Trophoblast cell (in vitro differentiated cells and primary cell): ENCODE data around the gene PRIM2.
"Not testable (repeated sequence)": the region's sequence is repeated elsewhere in the genome, so short reads cannot be mapped to it uniquely, and the experiment has no call there.

Experiments
- DNase-seq, 2 donors: peaks; one replicate each; pipeline ENCODE4 v3.0.0-alpha.2; 2016
- H2AFZ ChIP-seq: 2 replicates; pipeline ENCODE4 v1.6.1; 2013; ENCODE audit warnings: low read length, moderate library complexity, mild to moderate bottlenecking; ENCODE audit not compliant: insufficient read depth, poor library complexity
- H2AK5ac ChIP-seq: 2 replicates; pipeline ENCODE4 v1.6.1; 2013; ENCODE audit warnings: mild to moderate bottlenecking, low read length
- H2BK120ac ChIP-seq: 2 replicates; pipeline ENCODE4 v1.6.1; 2013; ENCODE audit warnings: low read length, mild to moderate bottlenecking, moderate library complexity; ENCODE audit not compliant: insufficient read depth, poor library complexity
- H2BK12ac ChIP-seq: 2 replicates; pipeline ENCODE4 v1.6.1; 2013; ENCODE audit warnings: mild to moderate bottlenecking, low read length, moderate library complexity
- H2BK5ac ChIP-seq: 2 replicates; pipeline ENCODE4 v1.6.1; 2013; ENCODE audit warnings: low read length, low read depth, moderate library complexity, mild to moderate bottlenecking; ENCODE audit not compliant: poor library complexity
- H3K14ac ChIP-seq: 2 replicates; pipeline ENCODE4 v1.6.1; 2013; ENCODE audit warnings: mild to moderate bottlenecking, low read length
- H3K18ac ChIP-seq: 2 replicates; pipeline ENCODE4 v1.6.1; 2013; ENCODE audit warnings: mild to moderate bottlenecking, low read length
- H3K23ac ChIP-seq: 2 replicates; pipeline ENCODE4 v1.6.1; 2013; ENCODE audit warnings: low read length
- H3K27ac ChIP-seq: 2 replicates; pipeline ENCODE4 v1.5.1; 2013; ENCODE audit warnings: low read depth, mild to moderate bottlenecking, inconsistent platforms, low read length, moderate library complexity
- H3K27me3 ChIP-seq: 2 replicates; pipeline ENCODE4 v1.6.1; 2013; ENCODE audit warnings: inconsistent platforms, mild to moderate bottlenecking, low read length, moderate library complexity; ENCODE audit not compliant: insufficient read depth
- H3K36me3 ChIP-seq, 2 experiments: 1 replicate in 1 of 2; 2 replicates in 1 of 2; pipeline ENCODE4 v1.6.1; 2013; ENCODE audit warnings: low read length in 2 of 2, mild to moderate bottlenecking in 2 of 2, moderate library complexity in 1 of 2; ENCODE audit not compliant: insufficient read depth in 2 of 2, control insufficient read depth in 1 of 2
- H3K4ac ChIP-seq: 2 replicates; pipeline ENCODE4 v1.6.1; 2013; ENCODE audit warnings: low read depth, mild to moderate bottlenecking, low read length, moderate library complexity
- H3K4me1 ChIP-seq, 2 experiments: 1 replicate in 1 of 2; 2 replicates in 1 of 2; pipeline ENCODE4 v1.6.1; 2013; ENCODE audit warnings: low read length in 2 of 2, mild to moderate bottlenecking in 2 of 2, moderate library complexity in 1 of 2; ENCODE audit not compliant: insufficient read depth in 2 of 2, control insufficient read depth in 1 of 2
- H3K4me2 ChIP-seq: 2 replicates; pipeline ENCODE4 v1.6.1; 2013; ENCODE audit warnings: inconsistent platforms, mild to moderate bottlenecking, low read length, moderate library complexity
- H3K4me3 ChIP-seq: 2 replicates; pipeline ENCODE4 v1.5.1; 2013; ENCODE audit warnings: mild to moderate bottlenecking, low read depth, low read length, inconsistent platforms
- H3K79me1 ChIP-seq: one replicate; pipeline ENCODE4 v1.6.1; 2013; ENCODE audit warnings: low read length
- H3K79me2 ChIP-seq: 2 replicates; pipeline ENCODE4 v1.6.1; 2013; ENCODE audit warnings: low read length, mild to moderate bottlenecking; ENCODE audit not compliant: control insufficient read depth, insufficient read depth, poor library complexity
- H3K9ac ChIP-seq: 2 replicates; pipeline ENCODE4 v1.6.1; 2013; ENCODE audit warnings: mild to moderate bottlenecking, low read length
- H3K9me3 ChIP-seq: 2 replicates; pipeline ENCODE4 v1.6.1; 2013; ENCODE audit warnings: low read depth, mild to moderate bottlenecking, control low read depth, inconsistent platforms, low read length; ENCODE audit not compliant: insufficient read depth
- H4K12ac ChIP-seq: 2 replicates; pipeline ENCODE4 v1.6.1; 2013; ENCODE audit warnings: low read depth, mild to moderate bottlenecking, low read length, moderate library complexity
- H4K8ac ChIP-seq: 2 replicates; pipeline ENCODE4 v1.6.1; 2013; ENCODE audit warnings: low read depth, mild to moderate bottlenecking, low read length, moderate library complexity
- H4K91ac ChIP-seq: one replicate; pipeline ENCODE4 v1.6.1; 2013; ENCODE audit warnings: low read depth, mild to moderate bottlenecking, low read length, moderate library complexity
- WGBS: extraction: QIAGEN DNeasy Blood & Tissue Kit; methylation state at CpG from one replicate; pipeline ENCODE4 v1.1.7; 2013; ENCODE audit warnings: missing lambda C conversion rate; ENCODE audit not compliant: insufficient read length, insufficient coverage; ENCODE audit errors: extremely low coverage; 5-methylcytosine and 5-hydroxymethylcytosine counted together

The PRIM2 gene

GRCh38 chr6:57658526-57658925, 341.1 kb downstream of the PRIM2 start:
- H3K9ac ChIP-seq, H2BK5ac ChIP-seq, H3K14ac ChIP-seq, H3K79me1 ChIP-seq, H2AFZ ChIP-seq, H3K23ac ChIP-seq, H3K36me3 ChIP-seq, H2AK5ac ChIP-seq, H3K27ac ChIP-seq, H3K4me3 ChIP-seq, H3K79me2 ChIP-seq, H2BK120ac ChIP-seq, H3K9me3 ChIP-seq, H3K4me2 ChIP-seq, H3K4me1 ChIP-seq, H2BK12ac ChIP-seq, H4K8ac ChIP-seq, H3K4ac ChIP-seq, H3K18ac ChIP-seq, H4K91ac ChIP-seq, H4K12ac ChIP-seq, H3K27me3 ChIP-seq: not testable (repeated sequence)
- peak; percentile 35 to 60 for DNase-seq
- WGBS: no CpG with 5 or more reads among the region's 2 CpGs

- H3K27ac ChIP-seq, H2BK12ac ChIP-seq, H4K91ac ChIP-seq, H2AFZ ChIP-seq, DNase-seq, H3K23ac ChIP-seq, H4K12ac ChIP-seq, H3K4me1 ChIP-seq, H3K4me3 ChIP-seq, H2BK5ac ChIP-seq, H3K18ac ChIP-seq, H3K36me3 ChIP-seq, H3K4ac ChIP-seq, H3K79me1 ChIP-seq, H3K79me2 ChIP-seq, H3K9ac ChIP-seq, H4K8ac ChIP-seq, H2AK5ac ChIP-seq, H3K14ac ChIP-seq, H2BK120ac ChIP-seq, H3K4me2 ChIP-seq, H3K9me3 ChIP-seq, H3K27me3 ChIP-seq: not testable (repeated sequence)
- no CpG with 5 or more reads among the region's 2 CpGs for WGBS
These were observed 342.4 kb downstream of the PRIM2 start for GRCh38 chr6:57659794-57660193.

- H4K91ac ChIP-seq, H2BK12ac ChIP-seq, H3K4me1 ChIP-seq, H3K9ac ChIP-seq, H4K12ac ChIP-seq, H3K4ac ChIP-seq, H3K18ac ChIP-seq, H3K4me2 ChIP-seq, H3K27me3 ChIP-seq, H4K8ac ChIP-seq, H3K79me2 ChIP-seq, H2BK5ac ChIP-seq, H2BK120ac ChIP-seq, H3K9me3 ChIP-seq, H3K36me3 ChIP-seq, H3K27ac ChIP-seq, H2AFZ ChIP-seq, H3K79me1 ChIP-seq, H3K4me3 ChIP-seq, H2AK5ac ChIP-seq, H3K23ac ChIP-seq, DNase-seq, H3K14ac ChIP-seq: not testable (repeated sequence)
- no CpG with 5 or more reads among the region's 1 CpG for WGBS
These were observed 343.5 kb downstream of the PRIM2 start for GRCh38 chr6:57660940-57661339.

GRCh38 chr6:57668108-57668507, 350.7 kb downstream of the PRIM2 start:
- not testable (repeated sequence) for H3K14ac ChIP-seq, H3K9ac ChIP-seq, H3K79me2 ChIP-seq, H3K4ac ChIP-seq, H3K9me3 ChIP-seq, H3K4me3 ChIP-seq, H3K18ac ChIP-seq, H3K23ac ChIP-seq, H2AFZ ChIP-seq, H3K36me3 ChIP-seq, H3K4me2 ChIP-seq, H4K12ac ChIP-seq, DNase-seq, H2BK5ac ChIP-seq, H2AK5ac ChIP-seq, H4K8ac ChIP-seq, H3K27ac ChIP-seq, H4K91ac ChIP-seq, H3K79me1 ChIP-seq, H3K4me1 ChIP-seq, H3K27me3 ChIP-seq, H2BK12ac ChIP-seq, H2BK120ac ChIP-seq

- H3K79me1 ChIP-seq, H2AFZ ChIP-seq, H3K36me3 ChIP-seq, H3K4me2 ChIP-seq, H3K27ac ChIP-seq, H3K4me3 ChIP-seq, H2BK120ac ChIP-seq, H3K79me2 ChIP-seq, H4K91ac ChIP-seq, H4K8ac ChIP-seq, H2BK12ac ChIP-seq, H3K9me3 ChIP-seq, DNase-seq, H3K14ac ChIP-seq, H3K23ac ChIP-seq, H2AK5ac ChIP-seq, H2BK5ac ChIP-seq, H3K4ac ChIP-seq, H3K9ac ChIP-seq, H3K4me1 ChIP-seq, H3K18ac ChIP-seq, H3K27me3 ChIP-seq, H4K12ac ChIP-seq: not testable (repeated sequence)
- WGBS: no CpG with 5 or more reads among the region's 3 CpGs
These were observed 353.8 kb downstream of the PRIM2 start for GRCh38 chr6:57671237-57671636.
